Smooth muscle cell (in vitro differentiated cells): ENCODE results near the gene STRIP1. TPM values are rescaled to one million over a fixed set of nuclear protein-coding genes. Genes with fewer than 3 reads are reported as not detected.

ENCODE experiments used
- DNase-seq: peaks from one replicate; lab custom pipeline; 2025; ENCODE audit not compliant: unreplicated experiment; lab: John Stamatoyannopoulos, UW
- H2AFZ ChIP-seq: fragments of 200-600 bp; sonication (generic); 2 replicates; pipeline ENCODE4 v1.6.0; 2016; ENCODE audit warnings: antibody characterized with exemption, low read depth, mild to moderate bottlenecking
- H3F3A ChIP-seq: fragments of 200-600 bp; sonication (generic); 2 replicates; pipeline ENCODE4 v1.6.0; 2017; ENCODE audit warnings: antibody characterized with exemption, low read depth
- H3K27ac ChIP-seq: fragments of 200-600 bp; sonication (generic); 2 replicates; pipeline ENCODE4 v1.5.1; 2016; ENCODE audit warnings: low read depth, mild to moderate bottlenecking
- H3K27me3 ChIP-seq: fragments of 200-600 bp; sonication (generic); 2 replicates; pipeline ENCODE4 v1.6.1; 2016; ENCODE audit warnings: low read depth, mild to moderate bottlenecking
- H3K36me3 ChIP-seq: fragments of 200-600 bp; sonication (generic); 2 replicates; pipeline ENCODE4 v1.5.1; 2016; ENCODE audit warnings: low read depth
- H3K4me1 ChIP-seq: fragments of 200-600 bp; sonication (generic); 2 replicates; pipeline ENCODE4 v1.5.1; 2016; ENCODE audit warnings: low read depth
- H3K4me2 ChIP-seq: fragments of 200-600 bp; sonication (generic); 2 replicates; pipeline ENCODE4 v1.6.0; 2016; ENCODE audit warnings: mild to moderate bottlenecking
- H3K4me3 ChIP-seq: fragments of 200-600 bp; sonication (generic); 2 replicates; pipeline ENCODE4 v1.5.1; 2016; ENCODE audit warnings: mild to moderate bottlenecking
- H3K79me2 ChIP-seq: fragments of 200-600 bp; sonication (generic); 2 replicates; pipeline ENCODE4 v1.6.0; 2016; ENCODE audit warnings: low read depth, mild to moderate bottlenecking
- H3K9ac ChIP-seq: fragments of 200-600 bp; sonication (generic); 2 replicates; pipeline ENCODE4 v1.6.0; 2016; ENCODE audit warnings: low read depth
- H3K9me3 ChIP-seq: fragments of 200-600 bp; sonication (generic); replicated peaks from 2 replicates; pipeline ENCODE4 v1.5.1; 2016; ENCODE audit warnings: low read depth
- H4K20me1 ChIP-seq: fragments of 200-600 bp; sonication (generic); 2 replicates; pipeline ENCODE4 v1.6.0; 2016; ENCODE audit warnings: low read depth
- CTCF ChIP-seq: fragments of 200-600 bp; sonication (generic); IDR thresholded peaks from 2 replicates; pipeline ENCODE4 v1.5.1; 2017; ENCODE audit warnings: borderline replicate concordance, mild to moderate bottlenecking, antibody characterized with exemption; ENCODE audit not compliant: insufficient read depth, poor library complexity, severe bottlenecking
- WGBS: methylation state at CpG from one replicate; pipeline ENCODE4 v1.1.7; 2016; ENCODE audit warnings: low lambda C conversion rate; 5-methylcytosine and 5-hydroxymethylcytosine counted together
- polyA plus RNA-seq: library from polyadenylated mRNA; unstranded; fragments of >200 nt; fragmentation: Nextera tagmentation; extraction: Ambion mirVana; gene quantifications from 2 replicates; pipeline ENCODE4 v1.2.1, GENCODE V29; 2016
- total RNA-seq: library from RNA; depleted of rRNA; stranded (reverse); fragments of >200 nt; gene quantifications from 2 replicates; pipeline ENCODE4 v1.2.3, GENCODE V29; 2014

Gene STRIP1
- total and polyA plus RNA-seq, 2 experiments from 2014 or later, result 22.5 to 31.2 TPM

- no peaks in the 10 kb centered on the region for H3K27me3 ChIP-seq
- H4K20me1 ChIP-seq, result peaks cover 45% of the 10 kb centered on the region
- H3K4me2 ChIP-seq, result peak overlapping the region; percentile 85
- H2AFZ ChIP-seq, result no peak overlapping the region
- peaks cover 50% of the 10 kb centered on the region for H3K4me1 ChIP-seq
- 30% methylated on average over 1 of the region's 1 CpG for WGBS
- no peaks in the 10 kb centered on the region for H3K36me3 ChIP-seq
- peaks cover 53% of the 10 kb centered on the region for H3F3A ChIP-seq
- H3K79me2 ChIP-seq, result peaks cover 67% of the 10 kb centered on the region
- TF ChIP-seq CTCF, result no peak
- no peak for DNase-seq
- H3K27ac ChIP-seq, result peak overlapping the region; percentile 95
- no peak overlapping the region for H3K4me3 ChIP-seq
- H3K9me3 ChIP-seq, result no peaks in the 10 kb centered on the region
- H3K9ac ChIP-seq, result peak overlapping the region; percentile 6
Measured at GRCh38 chr1:110006516-110006915, 27.9 kb upstream of the STRIP1 start.

- no peaks in the 10 kb centered on the region for H3K36me3 ChIP-seq
- peak overlapping the region; percentile 95 for H3K27ac ChIP-seq
- TF ChIP-seq CTCF, result no peak
- no peak for DNase-seq
- H4K20me1 ChIP-seq, result peaks cover 45% of the 10 kb centered on the region
- 47% methylated on average over 4 of the region's 4 CpGs for WGBS
- no peaks in the 10 kb centered on the region for H3K9me3 ChIP-seq
- no peak overlapping the region for H2AFZ ChIP-seq
- no peak overlapping the region for H3K9ac ChIP-seq
- no peaks in the 10 kb centered on the region for H3K27me3 ChIP-seq
- peak overlapping the region; percentile 85 for H3K4me2 ChIP-seq
- H3K79me2 ChIP-seq, result peaks cover 60% of the 10 kb centered on the region
- H3K4me3 ChIP-seq, result no peak overlapping the region
- H3K4me1 ChIP-seq, result peaks cover 50% of the 10 kb centered on the region
- peaks cover 47% of the 10 kb centered on the region for H3F3A ChIP-seq
Measured at GRCh38 chr1:110007046-110007830, 27.2 kb upstream of the STRIP1 start.

- H3K9me3 ChIP-seq, result no peaks in the 10 kb centered on the region
- peaks cover 52% of the 10 kb centered on the region for H4K20me1 ChIP-seq
- peaks cover 10% of the 10 kb centered on the region for H3K36me3 ChIP-seq
- no peak for TF ChIP-seq CTCF
- peaks cover 61% of the 10 kb centered on the region for H3K79me2 ChIP-seq
- H2AFZ ChIP-seq, result no peak overlapping the region
- no peak overlapping the region for H3K4me2 ChIP-seq
- no peak overlapping the region for H3K9ac ChIP-seq
- no peak for DNase-seq
- peaks cover 36% of the 10 kb centered on the region for H3K4me1 ChIP-seq
- H3F3A ChIP-seq, result peaks cover 32% of the 10 kb centered on the region
- no peak overlapping the region for H3K4me3 ChIP-seq
- 82% methylated on average over 7 of the region's 7 CpGs for WGBS
- no peaks in the 10 kb centered on the region for H3K27me3 ChIP-seq
- peak overlapping the region; percentile 76 for H3K27ac ChIP-seq
Measured at GRCh38 chr1:110008971-110009565, 25.4 kb upstream of the STRIP1 start.
